GM20431 (cell line): ENCODE results near the gene ALDH4A1.

Experiments used
- in situ Hi-C: fragments of 300-500 bp; cut with MseI, MboI; formaldehyde crosslinking; loops from one replicate; pipeline ENCODE4 v1.15.0; 2020; ENCODE audit warnings: low sequenced_read_pairs; ENCODE audit not compliant: unreplicated experiment

ALDH4A1 gene

GRCh38 chr1:18923756-18924211, 21.4 kb upstream of the ALDH4A1 start:
- in situ Hi-C loops = loop anchor here (25.0 kb wide), 2 partner anchors 164 to 314 kb away; no protein-coding TSS in a partner anchor

DNA sequence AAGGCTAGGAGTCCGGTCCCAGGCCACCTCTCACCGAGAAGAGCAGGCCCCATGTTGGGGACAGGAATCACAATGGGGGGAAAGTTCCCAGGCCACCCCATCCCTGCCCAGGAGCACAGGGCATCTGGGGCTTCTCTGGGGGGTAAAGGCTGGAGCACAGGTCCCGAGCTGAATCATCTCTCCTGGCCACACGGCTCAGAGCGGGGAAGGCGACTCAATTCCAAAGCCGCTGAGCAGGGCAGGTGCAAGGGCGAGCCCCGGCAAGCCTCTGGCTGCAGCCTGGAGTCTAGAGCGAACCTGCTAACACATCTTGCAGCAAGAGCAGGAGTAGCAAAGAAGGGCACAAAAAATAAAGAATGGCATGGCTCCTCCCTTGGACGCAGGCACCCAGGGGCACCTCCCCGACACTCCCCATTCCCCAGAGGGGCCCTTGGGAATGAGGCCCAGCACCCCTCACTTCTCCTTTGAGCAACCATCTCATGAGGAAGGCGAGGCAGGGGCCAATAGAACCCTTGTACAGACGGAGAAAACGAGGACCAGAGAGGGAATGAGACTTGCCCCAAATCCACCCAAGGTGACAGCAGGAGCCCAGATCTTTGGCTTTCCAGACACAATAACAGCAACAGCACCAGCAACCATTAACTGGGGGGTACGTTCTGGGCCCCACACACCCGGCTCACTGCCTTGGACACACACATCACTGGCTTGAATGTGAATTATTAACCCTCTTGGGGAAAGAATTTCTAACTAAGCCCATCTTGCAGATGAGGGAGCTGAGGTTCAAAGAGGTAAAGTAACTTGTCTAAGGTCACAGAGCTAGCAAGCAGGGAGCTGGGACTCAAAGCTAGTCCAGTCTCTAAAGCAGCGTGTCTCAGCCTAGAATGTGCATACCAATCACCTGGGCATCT, 20.7 kb upstream of the ALDH4A1 start:
- in situ Hi-C loops = loop anchor here (25.0 kb wide), 2 partner anchors 164 to 314 kb away; no protein-coding TSS in a partner anchor

DNA sequence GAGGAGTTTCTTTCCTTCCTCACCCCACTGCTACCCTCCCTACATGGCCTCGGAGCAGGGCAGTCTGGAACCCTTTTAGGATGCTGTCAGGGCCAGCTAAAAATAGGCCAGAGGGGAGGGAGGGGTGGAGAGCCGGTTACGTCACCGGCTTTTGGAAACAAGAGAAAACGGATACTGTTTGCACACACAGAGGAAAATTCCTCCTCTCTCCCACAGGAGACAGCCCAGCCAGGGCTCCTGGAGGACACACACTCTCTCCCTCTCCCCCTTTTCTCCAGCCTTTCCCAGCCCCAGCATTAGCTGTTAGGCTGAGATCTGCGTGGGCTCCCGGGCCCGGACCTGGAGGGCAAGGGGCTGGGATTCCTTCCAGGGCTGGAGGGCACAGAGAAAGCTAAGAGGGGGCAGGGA, 20.0 kb upstream of the ALDH4A1 start:
- in situ Hi-C loops = loop anchor here (25.0 kb wide), 2 partner anchors 165 to 315 kb away; no protein-coding TSS in a partner anchor

DNA sequence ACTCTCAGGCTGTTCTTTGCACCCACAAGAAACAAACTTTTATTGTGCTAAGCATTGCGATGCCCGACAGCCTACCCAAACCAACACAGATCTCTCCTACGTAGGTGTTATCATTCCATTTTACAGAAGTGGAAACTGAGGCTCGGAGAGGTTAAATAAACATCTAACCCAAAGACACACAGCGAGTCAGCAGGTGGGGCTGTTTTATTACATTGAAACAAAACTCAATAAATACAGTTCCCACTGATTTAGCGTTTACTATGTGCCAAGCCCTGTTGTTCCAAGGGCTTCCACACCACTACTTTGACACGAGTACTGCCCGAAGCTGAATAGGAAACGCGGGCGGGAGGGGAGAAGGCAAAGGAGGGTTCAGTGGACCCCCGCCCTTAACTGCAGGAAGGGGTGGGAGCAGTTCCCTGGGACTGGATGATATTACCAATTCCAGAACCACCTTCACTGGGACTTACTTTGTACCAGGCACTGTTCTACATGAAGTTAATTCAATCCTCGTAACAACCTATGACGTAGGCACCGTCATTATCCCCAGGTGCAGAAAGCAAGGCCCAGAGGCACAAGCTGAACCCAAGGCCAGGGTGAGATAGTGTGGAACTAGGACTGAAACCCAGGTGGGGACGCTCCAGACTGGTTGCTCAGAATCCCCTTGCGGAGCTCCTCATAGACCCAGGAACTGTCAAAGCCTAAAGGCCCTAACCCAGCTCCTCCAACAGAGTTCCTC, 19.3 kb upstream of the ALDH4A1 start:
- in situ Hi-C loops = loop anchor here (25.0 kb wide), 2 partner anchors 166 to 316 kb away; no protein-coding TSS in a partner anchor

DNA sequence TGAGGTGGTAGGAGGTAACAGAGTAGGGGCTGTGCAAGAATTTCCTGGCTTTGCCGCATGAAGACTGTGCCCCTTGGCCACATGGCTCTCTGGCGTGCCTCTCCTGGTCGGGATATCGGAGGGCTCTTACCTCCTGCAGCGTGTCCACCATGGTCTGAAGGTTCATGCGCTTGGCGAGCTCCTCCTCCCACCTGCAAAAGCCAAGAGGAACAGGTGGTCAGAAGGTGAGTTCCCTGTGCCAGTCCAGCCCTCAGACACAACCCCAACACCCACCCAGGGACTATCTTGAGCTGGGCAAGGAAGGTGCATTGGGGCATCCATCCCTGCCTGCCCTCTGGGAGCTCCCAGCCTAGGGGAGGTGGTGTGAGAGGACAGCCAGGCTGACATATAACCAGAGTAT, 18.6 kb upstream of the ALDH4A1 start:
- in situ Hi-C loops = loop anchor here (25.0 kb wide), 2 partner anchors 166 to 316 kb away; no protein-coding TSS in a partner anchor

DNA sequence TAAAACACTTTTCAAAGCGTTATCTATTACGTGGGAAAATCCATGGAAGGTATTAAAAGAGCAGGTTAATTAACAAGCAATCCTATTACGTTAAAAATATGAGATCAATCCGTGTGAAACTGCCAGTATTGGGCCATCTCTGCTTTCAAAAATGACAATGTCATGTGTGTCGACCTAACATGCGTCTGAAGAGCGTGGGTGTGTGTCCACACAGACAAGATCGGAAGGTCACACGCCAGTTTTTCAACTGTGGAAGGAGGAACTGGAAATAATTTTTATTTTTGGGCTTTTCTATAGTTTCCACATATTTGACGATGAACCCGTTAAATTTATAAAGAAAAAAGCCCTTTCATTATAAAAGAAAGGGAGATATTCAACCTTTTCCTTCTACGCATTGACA, 17.6 kb upstream of the ALDH4A1 start:
- in situ Hi-C loops = loop anchor here (25.0 kb wide), 2 partner anchors 167 to 317 kb away; no protein-coding TSS in a partner anchor

DNA sequence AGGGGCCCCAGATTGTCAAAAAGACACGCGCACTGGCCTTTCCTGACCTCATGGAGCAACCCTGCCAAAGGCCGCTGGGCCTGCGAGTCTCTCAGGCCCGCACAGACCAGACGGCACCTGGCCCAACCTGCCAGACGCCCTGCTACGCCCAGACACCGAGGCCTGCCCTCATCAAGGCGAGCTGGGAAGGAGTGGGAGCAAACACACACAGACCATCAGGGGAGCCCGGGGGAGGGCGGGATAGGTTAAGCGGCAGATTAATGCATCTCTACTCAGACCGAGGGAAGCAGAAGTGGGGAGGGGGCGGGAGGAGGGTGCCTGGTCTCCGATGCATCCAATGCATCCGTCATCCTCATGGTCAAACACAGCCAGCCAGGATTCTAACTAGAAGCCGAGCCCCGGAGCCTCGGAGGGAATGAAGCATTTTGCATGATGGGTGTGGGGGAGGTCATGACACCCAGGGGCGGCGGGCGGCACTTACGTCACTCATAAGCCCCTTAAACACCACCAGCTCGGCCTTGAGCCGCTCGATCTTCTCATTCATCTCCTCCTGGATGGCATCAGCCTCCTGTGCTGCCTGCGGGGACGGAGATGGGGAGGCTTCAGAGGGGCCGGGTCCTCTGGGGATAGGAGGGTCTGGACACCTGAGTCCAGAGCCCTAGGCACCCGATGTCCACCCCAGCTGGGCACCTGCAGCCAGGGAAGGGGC, 17.0 kb upstream of the ALDH4A1 start:
- in situ Hi-C loops = loop anchor here (25.0 kb wide), 2 partner anchors 168 to 318 kb away; no protein-coding TSS in a partner anchor

- in situ Hi-C loops = loop anchor here (25.0 kb wide), 2 partner anchors 169 to 319 kb away; no protein-coding TSS in a partner anchor
Measured at GRCh38 chr1:18918417-18918816, 16.1 kb upstream of the ALDH4A1 start.

GRCh38 chr1:18917071-18917799, 14.9 kb upstream of the ALDH4A1 start:
- in situ Hi-C loops = loop anchor here (25.0 kb wide), 2 partner anchors 170 to 320 kb away; no protein-coding TSS in a partner anchor

DNA sequence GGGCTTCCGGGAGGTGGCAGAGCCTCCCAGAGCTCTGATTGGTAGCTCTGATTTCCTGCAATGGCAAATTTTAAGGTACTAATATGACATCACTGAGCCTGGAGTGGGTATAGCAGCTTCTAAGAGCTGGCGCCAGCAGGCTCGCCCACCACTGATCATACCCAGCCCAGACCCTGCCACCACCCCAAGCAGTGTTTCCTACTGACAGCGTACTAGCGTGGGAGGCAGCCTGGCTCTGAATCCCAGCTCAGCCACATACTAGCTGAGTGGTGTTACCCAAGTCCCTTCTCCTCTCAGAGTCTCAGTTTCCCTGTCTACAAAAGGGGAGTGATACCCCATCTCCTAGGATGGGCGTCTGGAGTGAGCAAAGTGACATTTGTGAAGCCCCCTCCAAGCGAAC, 13.0 kb upstream of the ALDH4A1 start:
- in situ Hi-C loops = loop anchor here (25.0 kb wide), 2 partner anchors 172 to 322 kb away; no protein-coding TSS in a partner anchor

GRCh38 chr1:18913065-18913835, 10.9 kb upstream of the ALDH4A1 start:
- in situ Hi-C loops = loop anchor here (25.0 kb wide), 2 partner anchors 174 to 324 kb away; no protein-coding TSS in a partner anchor

- in situ Hi-C loops = loop anchor here (25.0 kb wide), 2 partner anchors 175 to 325 kb away; no protein-coding TSS in a partner anchor
Measured at GRCh38 chr1:18912550-18912949, 10.2 kb upstream of the ALDH4A1 start.

DNA sequence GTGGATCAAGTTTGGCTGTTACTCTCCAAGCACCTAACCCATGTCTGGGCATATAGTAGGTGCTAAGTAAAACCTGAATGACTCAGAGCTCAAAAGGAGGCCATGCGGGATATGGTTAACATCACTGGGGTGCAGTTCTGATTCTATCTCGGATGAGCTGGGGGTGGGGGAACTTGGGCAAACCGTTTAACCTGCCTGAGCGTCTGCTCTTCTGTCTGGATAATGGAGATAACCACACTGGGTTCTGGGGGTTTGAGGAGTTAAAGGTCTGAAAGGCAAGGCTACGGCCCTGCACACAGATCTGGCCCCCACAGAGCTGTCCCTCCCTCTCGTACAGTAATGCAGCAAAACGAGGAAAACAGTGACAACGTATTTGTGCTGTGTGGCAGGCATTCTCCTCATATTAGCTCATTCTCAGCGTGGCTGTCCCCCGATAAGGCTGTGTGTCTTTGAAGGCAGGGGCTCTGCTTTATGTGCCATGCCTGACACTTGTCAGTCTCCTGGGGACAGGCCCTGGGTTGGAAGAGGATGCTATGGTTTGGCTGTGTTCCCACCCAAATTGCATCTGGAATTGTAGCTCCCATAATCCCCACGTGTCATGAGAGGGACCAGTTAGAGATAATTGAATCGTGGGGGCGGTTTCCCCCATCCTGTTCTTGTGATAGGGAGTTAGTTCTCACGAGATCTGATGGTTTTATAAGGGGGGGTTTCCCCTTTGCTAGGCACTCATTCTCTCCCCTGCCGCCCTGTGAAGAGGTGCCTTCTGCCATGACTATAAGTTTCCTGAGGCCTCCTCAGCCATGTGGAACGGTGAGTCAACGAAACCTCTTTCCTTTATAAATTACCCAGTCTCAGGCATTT, 6.8 kb upstream of the ALDH4A1 start:
- in situ Hi-C loops = loop anchor here (25.0 kb wide), 2 partner anchors 178 to 328 kb away; no protein-coding TSS in a partner anchor

GRCh38 chr1:18907917-18908845, 5.8 kb upstream of the ALDH4A1 start:
- in situ Hi-C loops = loop anchor here (25.0 kb wide), 2 partner anchors 179 to 329 kb away; no protein-coding TSS in a partner anchor

DNA sequence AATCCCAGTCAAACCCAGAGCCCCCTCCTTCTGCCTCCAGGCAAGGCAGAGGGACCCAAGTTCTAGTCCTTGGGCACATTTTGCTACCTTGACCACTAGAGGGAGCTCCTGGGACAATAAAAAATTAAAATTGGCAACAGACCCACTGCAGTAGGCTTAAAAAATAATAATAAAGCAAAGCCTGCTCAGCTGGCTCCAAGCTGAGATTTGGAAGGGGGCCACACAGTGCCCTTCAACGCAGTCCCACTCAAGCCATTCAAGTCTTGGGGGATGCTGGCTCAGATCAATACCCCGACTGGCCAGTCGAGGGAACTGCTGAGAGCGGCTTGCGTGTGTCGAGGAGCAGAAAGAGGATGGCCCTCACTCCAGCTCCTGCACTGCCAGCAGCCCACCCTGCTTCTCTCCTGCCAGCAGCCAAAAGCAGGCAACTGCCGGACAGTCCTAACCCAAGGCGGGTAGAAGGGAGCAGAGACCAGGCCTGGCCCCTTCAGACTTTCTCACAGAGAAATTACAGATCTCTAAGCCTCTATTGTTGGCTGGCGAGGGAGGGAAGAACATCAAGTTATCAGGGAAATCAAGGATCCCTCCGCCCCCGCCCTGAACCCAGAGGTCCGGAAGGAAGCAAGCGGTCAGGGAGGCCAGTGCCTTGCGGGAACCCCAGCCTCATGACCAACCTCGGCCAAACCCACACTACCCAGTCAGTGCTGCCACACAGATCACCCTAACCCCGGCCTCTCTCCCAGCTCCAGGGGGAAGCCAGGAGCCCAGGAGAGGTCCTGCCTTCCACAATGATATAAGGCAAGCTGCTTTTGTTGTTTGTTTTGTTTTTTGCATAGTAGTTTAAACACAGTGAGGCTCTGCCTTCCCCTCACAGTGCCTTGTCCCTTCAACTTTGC, 4.9 kb upstream of the ALDH4A1 start:
- in situ Hi-C loops = loop anchor here (25.0 kb wide), 2 partner anchors 180 to 330 kb away; no protein-coding TSS in a partner anchor
